Esophagus squamous epithelium (tissue), 5 donors: ENCODE results near the gene BANF2. TPM values are rescaled to one million over a fixed set of nuclear protein-coding genes. Genes with fewer than 3 reads are reported as not detected.

ENCODE experiments used
- DNase-seq: peaks from one replicate; lab custom pipeline; 2025; lab: John Stamatoyannopoulos, UW
- H3K27ac ChIP-seq, 4 donors: fragments of 200-600 bp; sonication (generic); one replicate each; pipeline ENCODE4 v1.5.1; 2016 to 2019; ENCODE audit warnings: mild to moderate bottlenecking in 1 of 4
- H3K27me3 ChIP-seq, 4 donors: fragments of 200-600 bp; sonication (generic); 1 replicate in 3 of 4; 2 replicates in 1 of 4; pipeline versions ENCODE4 v1.5.1 to v1.6.0; 2017 to 2021; ENCODE audit warnings: antibody characterized with exemption in 1 of 4
- H3K36me3 ChIP-seq, 3 donors: fragments of 200-600 bp; sonication (generic); one replicate each; pipeline ENCODE4 v1.5.1; 2016 to 2019
- H3K4me1 ChIP-seq, 3 donors: fragments of 200-600 bp; sonication (generic); one replicate each; pipeline ENCODE4 v1.5.1; 2017 to 2019
- H3K4me3 ChIP-seq, 4 donors: fragments of 200-600 bp; sonication (generic); 1 replicate in 3 of 4; 2 replicates in 1 of 4; pipeline ENCODE4 v1.5.1; 2016 to 2019; ENCODE audit warnings: mild to moderate bottlenecking in 2 of 4, moderate library complexity in 1 of 4
- H3K9me3 ChIP-seq, 3 donors: fragments of 200-600 bp; sonication (generic); one replicate each; pipeline ENCODE4 v1.5.1; 2016 to 2019
- CTCF ChIP-seq, 6 experiments: fragments of 450-650 bp in 4 of 6; fragments of 200-600 bp in 2 of 6; sonication (generic) in 2 of 6; IDR thresholded peaks; one replicate each; pipeline ENCODE4 v1.5.1; 2016 to 2019; ENCODE audit warnings: antibody characterized with exemption in 6 of 6, mild to moderate bottlenecking in 4 of 6, moderate library complexity in 4 of 6
- POLR2A ChIP-seq, 4 donors: fragments of 450-650 bp; IDR thresholded peaks; one replicate each; pipeline ENCODE4 v1.6.1; 2017; ENCODE audit warnings: antibody characterized with exemption in 4 of 4, mild to moderate bottlenecking in 4 of 4, moderate library complexity in 3 of 4
- WGBS, 2 donors: methylation state at CpG; one replicate each; pipeline ENCODE4 v1.1.5; 2018; 5-methylcytosine and 5-hydroxymethylcytosine counted together
- intact Hi-C: fragments of 100-400 bp; cut with DNase I; formaldehyde crosslinking; loops from one replicate; pipeline ENCODE4 v1.15.0; 2022
- total RNA-seq, 4 donors: library from RNA; depleted of rRNA; stranded (reverse); fragments of >200 nt; gene quantifications; one replicate each; pipeline ENCODE4 v1.1.0, GENCODE V29; 2016
- donor health status: DM: yes; HTN: yes; CAD: no.

The BANF2 gene
- total RNA-seq, 4 donors from 2014 or later = not detected

GRCh38 chr20:17725094-17725835 is 25.5 kb downstream of the BANF2 start:
- intact Hi-C loops = loop anchor here (10.0 kb wide), 1 partner anchor 90 kb away; no protein-coding TSS in a partner anchor
- H3K4me3 ChIP-seq = no peak overlapping the region
- TF ChIP-seq CTCF (IDR thresholded peaks at IDR 0.05) (no peak), POLR2A (IDR thresholded peaks at IDR 0.05) (no peak)
- peaks cover 0 to 15% (median 0%) of the 10 kb centered on the region in 4 donors for H3K27me3 ChIP-seq
- H3K36me3 ChIP-seq = no peaks in the 10 kb centered on the region
- no peak overlapping the region for H3K27ac ChIP-seq
- no peak for DNase-seq
- WGBS, 2 donors = 68 to 82% methylated on average over 7 to 13 of the region's 13 CpGs
- no peaks in the 10 kb centered on the region for H3K9me3 ChIP-seq
- H3K4me1 ChIP-seq = no peaks in the 10 kb centered on the region

GRCh38 chr20:17726902-17727301 is 27.1 kb downstream of the BANF2 start:
- no peaks in the 10 kb centered on the region for H3K9me3 ChIP-seq
- H3K36me3 ChIP-seq = no peaks in the 10 kb centered on the region
- H3K4me1 ChIP-seq = no peaks in the 10 kb centered on the region
- WGBS, 2 donors = 45 to 67% methylated on average over 4 of the region's 4 CpGs
- intact Hi-C loops = loop anchor here (10.0 kb wide), 1 partner anchor 92 kb away; no protein-coding TSS in a partner anchor
- no peak overlapping the region for H3K4me3 ChIP-seq
- no peak overlapping the region for H3K27ac ChIP-seq
- no peak for DNase-seq
- TF ChIP-seq POLR2A (IDR thresholded peaks at IDR 0.05) (no peak), CTCF (IDR thresholded peaks at IDR 0.05) (no peak)
- peaks cover 0 to 15% (median 0%) of the 10 kb centered on the region in 4 donors for H3K27me3 ChIP-seq

GRCh38 chr20:17727351-17727750 is 27.6 kb downstream of the BANF2 start:
- Histone ChIP-seq H3K27ac (no peak overlapping the region), H3K36me3 (no peaks in the 10 kb centered on the region), H3K27me3 (peaks cover 0 to 15% (median 0%) of the 10 kb centered on the region in 4 donors), H3K4me1 (no peaks in the 10 kb centered on the region), H3K4me3 (no peak overlapping the region), H3K9me3 (no peaks in the 10 kb centered on the region)
- TF ChIP-seq CTCF (IDR thresholded peaks at IDR 0.05) (no peak), POLR2A (IDR thresholded peaks at IDR 0.05) (no peak)
- WGBS, 2 donors = 94 to 97% methylated on average over 3 to 6 of the region's 10 CpGs
- intact Hi-C loops = loop anchor here (10.0 kb wide), 1 partner anchor 93 kb away; no protein-coding TSS in a partner anchor
- DNase-seq = no peak

GRCh38 chr20:17728074-17728473 is 28.3 kb downstream of the BANF2 start:
- intact Hi-C loops = loop anchor here (10.0 kb wide), 1 partner anchor 93 kb away; no protein-coding TSS in a partner anchor
- Histone ChIP-seq H3K36me3 (no peaks in the 10 kb centered on the region), H3K9me3 (no peaks in the 10 kb centered on the region), H3K4me1 (no peaks in the 10 kb centered on the region), H3K27me3 (peaks cover 0 to 15% (median 0%) of the 10 kb centered on the region in 4 donors), H3K27ac (no peak overlapping the region), H3K4me3 (no peak overlapping the region)
- DNase-seq = no peak
- 75 to 83% methylated on average over 11 to 12 of the region's 12 CpGs for WGBS, 2 donors
- TF ChIP-seq CTCF (IDR thresholded peaks at IDR 0.05) = no peak
- TF ChIP-seq POLR2A (IDR thresholded peaks at IDR 0.05) = no peak

GRCh38 chr20:17730071-17730470 is 30.3 kb downstream of the BANF2 start:
- no peak for TF ChIP-seq POLR2A (IDR thresholded peaks at IDR 0.05)
- TF ChIP-seq CTCF (IDR thresholded peaks at IDR 0.05) = no peak

More at GRCh38 chr20:17730071-17730470, 30.3 kb downstream of the BANF2 start:
- peaks cover 0 to 15% (median 0%) of the 10 kb centered on the region in 4 donors for H3K27me3 ChIP-seq
- intact Hi-C loops = no loop called here
- H3K27ac ChIP-seq = no peak overlapping the region
- no peak overlapping the region for H3K4me3 ChIP-seq
- H3K9me3 ChIP-seq = no peaks in the 10 kb centered on the region
- H3K4me1 ChIP-seq = no peaks in the 10 kb centered on the region
- 91 to 92% methylated on average over 10 of the region's 10 CpGs for WGBS, 2 donors
- DNase-seq = no peak
- H3K36me3 ChIP-seq = no peaks in the 10 kb centered on the region
